Measurements from ENCODE around the gene ABR.
"Not testable (repeated sequence)": the region's sequence is repeated elsewhere in the genome, so short reads cannot be mapped to it uniquely, and the experiment has no call there.

The ABR gene

DNA sequence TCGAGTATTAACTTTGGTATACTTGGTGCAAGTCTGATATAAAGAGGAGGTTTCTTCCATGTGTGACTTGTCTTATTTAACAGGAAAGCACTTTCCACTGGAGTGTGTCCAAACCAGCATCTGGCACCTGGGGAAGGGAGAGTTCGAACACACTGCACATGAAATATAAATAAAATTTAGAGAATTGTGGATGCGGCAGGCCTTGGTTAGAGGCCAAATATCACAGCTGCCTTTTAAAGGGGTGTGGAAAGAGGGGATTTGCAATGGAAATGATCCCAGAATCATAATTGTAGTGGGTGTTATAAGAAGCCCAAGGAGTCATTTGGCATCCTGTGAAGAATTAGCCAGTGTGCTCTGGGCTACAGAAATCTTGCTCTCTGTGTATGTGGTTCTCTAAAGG, 195.9 kb downstream of the ABR start:
- DNase-seq (ENCODE audit: low read depth in 3 of 3): no peak

GRCh38 chr17:981292-981658, 198.5 kb downstream of the ABR start:
- no peak for DNase-seq (ENCODE audit: low read depth in 3 of 3)

DNA sequence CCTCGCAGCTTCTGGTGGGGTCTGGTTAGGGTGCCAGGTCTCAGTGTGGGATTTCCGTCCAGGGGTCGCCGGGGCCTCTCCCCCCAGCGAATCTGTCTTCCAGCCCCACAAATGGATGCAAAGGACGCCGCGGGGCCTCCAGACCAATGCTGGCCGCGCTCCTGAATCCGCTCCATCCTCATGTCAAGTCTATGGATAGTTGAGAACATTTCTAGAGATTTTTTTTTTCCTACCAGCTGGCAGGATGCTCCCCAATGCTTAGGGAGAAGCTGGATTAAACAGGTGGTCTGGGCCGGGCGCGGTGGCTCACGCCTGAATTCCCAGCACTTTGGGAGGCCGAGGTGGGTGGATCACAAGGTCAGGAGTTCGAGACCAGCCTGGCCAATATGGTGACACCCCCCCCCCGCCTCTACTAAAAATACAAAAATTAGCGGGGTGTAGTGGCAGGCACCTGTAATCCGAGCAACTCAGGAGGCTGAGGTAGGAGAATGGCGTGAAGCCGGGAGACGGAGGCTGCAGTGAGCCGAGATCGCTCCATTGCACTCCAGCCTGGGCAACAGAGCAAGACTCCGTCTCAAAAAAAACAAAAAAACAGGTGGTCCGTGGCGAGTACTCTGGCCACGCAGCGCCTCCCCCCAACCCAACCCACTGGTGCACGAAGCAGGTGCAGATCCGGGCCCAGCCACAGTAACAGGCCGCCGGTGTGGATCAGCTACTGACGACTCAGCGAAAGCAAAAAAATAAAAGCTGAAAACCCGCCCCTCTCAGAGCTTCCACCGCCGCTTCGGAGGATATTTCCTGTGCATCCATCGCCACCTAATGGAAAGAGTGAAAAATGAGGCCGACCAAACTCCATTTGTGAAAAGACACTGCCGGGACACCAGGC, 199.1 kb downstream of the ABR start:
- DNase-seq (ENCODE audit: low read depth in 3 of 3): peak; percentile 53 to 71 (median 67)

DNA sequence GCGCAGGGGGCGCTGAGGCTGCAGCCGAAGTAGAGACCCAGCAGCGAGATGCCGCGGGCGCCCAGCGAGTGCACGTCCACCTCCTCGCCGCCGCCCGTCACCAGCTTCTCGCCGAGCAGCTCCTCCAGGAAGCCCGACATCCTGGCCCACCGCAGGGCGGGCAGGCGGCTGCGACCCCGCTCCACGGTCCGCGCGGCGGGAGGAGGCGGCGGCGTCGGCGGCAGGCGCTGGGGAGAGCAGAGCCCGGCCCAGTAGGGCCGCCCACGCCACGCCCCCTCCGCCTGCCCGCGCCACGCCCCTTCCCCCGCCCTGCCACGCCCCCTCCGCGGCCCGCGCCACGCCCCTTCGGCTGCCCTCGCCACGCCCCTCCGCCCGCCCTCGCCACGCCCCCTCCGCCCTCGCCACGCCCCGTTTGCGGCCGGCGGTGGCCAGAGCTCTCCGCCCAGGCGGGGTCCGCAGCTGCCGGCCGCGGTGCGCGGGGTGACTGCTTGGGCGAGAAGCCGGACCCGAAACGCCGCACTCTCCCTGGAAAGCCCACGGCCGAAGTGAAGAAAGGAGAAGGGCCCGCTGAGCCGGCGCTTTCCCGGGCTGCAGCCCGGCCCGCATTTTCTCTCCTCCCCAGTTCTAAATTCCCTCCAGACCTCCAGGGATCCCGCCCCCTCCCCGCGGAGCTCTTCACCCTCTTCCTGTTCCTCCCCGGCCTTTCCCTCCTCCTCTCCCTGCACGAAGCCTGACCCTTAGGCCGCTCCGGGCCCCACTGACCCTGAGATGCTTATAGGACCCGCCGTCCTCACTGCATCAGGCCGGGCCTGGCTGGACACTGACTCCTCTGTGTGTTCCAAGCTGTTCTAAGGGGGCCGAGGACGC, 200.0 kb downstream of the ABR start, which contains the start of gene NXN:
Gene NXN (minus strand): TSS at position 238 of the 867 bp plus-strand sequence.
- peak; percentile 80 to 82 (median 82) for DNase-seq (ENCODE audit: low read depth in 3 of 3)

GRCh38 chr17:979212-979538, 200.6 kb downstream of the ABR start:
- DNase-seq (ENCODE audit: low read depth in 3 of 3): no peak

- DNase-seq (ENCODE audit: low read depth in 3 of 3): no peak
These were observed 201.4 kb downstream of the ABR start for GRCh38 chr17:978103-979093.

DNA sequence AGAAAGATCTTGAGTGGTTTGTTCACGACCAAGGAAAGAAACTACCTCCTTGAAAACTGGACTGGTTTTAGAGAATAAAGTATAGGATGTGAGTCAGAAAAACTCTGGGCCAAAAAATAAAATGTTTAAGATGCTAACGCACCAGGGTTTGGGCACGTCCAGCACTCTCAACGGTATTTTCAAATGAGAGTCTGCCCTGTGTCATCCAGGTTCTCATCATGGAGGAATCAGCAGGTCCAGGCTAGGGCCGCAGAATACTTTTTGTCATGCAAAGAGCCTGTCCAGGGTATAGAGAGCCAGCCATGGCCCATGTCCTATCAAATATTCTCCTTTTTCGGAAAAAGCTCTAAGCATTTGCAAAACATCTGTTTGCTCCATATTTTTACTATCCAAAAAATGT, 202.6 kb downstream of the ABR start:
- no peak for DNase-seq (ENCODE audit: low read depth in 3 of 3)

DNA sequence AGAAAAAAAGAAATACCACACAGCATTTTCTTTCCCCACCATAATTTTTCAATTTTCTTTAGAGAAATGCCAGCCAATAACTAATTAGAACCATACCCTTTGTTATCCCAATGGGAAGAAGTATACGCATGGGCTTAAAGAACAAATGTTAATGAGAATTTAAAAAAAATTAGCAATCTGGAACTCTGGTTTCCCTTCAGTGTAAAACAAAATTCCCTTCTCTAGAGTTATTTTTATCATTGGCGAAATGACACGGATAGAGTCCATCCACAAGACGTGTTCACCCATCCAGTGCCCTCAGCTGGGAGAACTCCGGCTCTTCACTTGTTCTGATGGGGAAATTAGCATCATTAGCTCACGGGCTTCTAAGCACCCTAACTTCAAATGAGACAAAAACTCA, 203.5 kb downstream of the ABR start:
- DNase-seq (ENCODE audit: low read depth in 3 of 3): no peak

- no peak for DNase-seq (ENCODE audit: low read depth in 3 of 3)
These were observed 204.3 kb downstream of the ABR start for GRCh38 chr17:975371-975915.

GRCh38 chr17:974778-975177, 205.0 kb downstream of the ABR start:
- not testable (repeated sequence) for DNase-seq (ENCODE audit: low read depth in 3 of 3)

- DNase-seq (ENCODE audit: low read depth in 3 of 3): no peak
These were observed 206.7 kb downstream of the ABR start for GRCh38 chr17:973053-973452.

- not testable (repeated sequence) for DNase-seq (ENCODE audit: low read depth in 3 of 3)
These were observed 207.9 kb downstream of the ABR start for GRCh38 chr17:971861-972260.

DNA sequence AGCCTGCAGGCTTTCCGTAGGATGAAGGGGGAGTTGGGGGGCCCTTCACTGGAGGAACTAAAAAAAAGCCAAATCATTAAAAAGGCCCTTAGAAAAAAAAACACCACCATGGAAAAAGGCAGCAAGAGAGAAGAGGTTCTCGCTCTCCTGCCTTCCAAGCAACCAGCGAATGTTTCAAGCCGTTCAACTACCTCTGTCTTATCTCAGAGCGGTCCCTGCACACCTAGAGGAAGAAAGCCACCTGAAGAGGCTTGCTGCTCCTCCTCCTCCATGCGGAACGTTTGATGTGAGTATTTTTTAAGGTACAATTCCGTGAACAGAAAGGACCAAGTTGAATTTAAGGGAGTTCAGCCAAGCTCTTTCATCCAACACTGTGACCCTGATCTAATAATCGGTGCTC, 209.4 kb downstream of the ABR start:
- DNase-seq (ENCODE audit: low read depth in 3 of 3): no peak

DNA sequence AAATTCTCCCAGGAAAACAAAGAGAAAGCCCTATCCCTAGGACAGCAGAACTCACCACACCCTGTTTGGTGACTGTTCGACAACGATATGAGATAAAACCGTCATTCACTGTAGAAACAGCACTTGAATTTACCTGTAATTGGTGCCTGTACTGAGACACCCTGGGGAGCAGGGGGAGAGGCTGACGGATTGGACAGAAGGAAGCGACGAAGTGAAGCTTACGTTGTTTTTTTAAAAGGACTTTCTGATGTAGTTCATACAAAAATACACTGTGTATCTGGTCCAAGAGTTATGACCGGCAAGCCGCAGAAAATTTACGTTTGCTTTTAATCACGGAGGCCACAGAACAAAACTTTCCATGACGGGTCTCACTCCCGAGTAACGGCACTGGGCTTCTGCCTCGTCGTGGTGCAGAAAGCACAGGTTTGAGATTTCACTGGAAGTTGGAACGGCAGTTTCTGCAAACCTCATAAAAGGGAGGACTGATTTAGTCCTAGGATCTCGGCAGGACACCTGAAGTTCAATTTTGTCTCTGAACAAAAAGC, 209.9 kb downstream of the ABR start:
- DNase-seq (ENCODE audit: low read depth in 3 of 3): no peak

DNA sequence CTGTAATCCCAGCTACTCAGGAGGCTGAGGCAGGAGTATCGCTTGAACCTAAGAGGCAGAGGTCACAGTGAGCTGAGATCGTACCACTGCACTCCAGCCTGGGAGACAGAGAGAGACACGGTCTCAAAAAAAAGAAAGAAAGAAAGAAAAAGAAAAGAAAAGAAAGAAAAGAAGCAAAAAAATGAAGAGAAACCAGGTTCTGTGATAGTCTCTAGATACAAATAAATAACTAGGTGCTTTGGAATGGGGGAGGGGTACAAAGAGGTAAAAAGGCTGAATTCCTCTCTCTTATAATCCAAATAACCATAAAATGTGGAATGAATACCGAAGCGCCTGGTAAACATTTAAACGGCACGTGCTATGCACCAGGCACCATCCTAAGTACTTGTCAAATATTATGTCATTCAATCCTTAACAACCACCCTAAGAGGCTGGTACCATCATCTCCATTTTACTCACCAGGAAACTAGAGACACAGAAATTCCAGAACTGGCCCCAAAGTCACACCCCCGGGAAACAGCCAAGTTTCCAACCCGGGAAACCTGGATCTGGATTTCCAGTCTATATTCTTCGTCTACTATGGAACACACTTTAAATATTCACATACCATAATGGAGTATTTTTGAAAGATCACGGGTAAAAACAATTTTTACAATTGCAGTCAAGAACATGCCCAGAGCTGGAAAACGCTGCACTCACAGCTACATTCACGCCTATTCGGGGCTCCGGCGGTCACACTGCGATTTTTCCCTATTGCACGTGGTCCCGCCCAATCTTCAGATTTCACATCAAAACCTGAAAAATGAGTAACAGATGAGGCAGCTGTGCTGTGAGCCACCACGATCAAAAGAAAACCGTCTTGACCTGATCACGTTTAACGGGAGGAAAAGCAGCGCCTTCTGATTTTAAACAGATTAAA, 210.7 kb downstream of the ABR start:
- DNase-seq (ENCODE audit: low read depth in 3 of 3): no peak

DNA sequence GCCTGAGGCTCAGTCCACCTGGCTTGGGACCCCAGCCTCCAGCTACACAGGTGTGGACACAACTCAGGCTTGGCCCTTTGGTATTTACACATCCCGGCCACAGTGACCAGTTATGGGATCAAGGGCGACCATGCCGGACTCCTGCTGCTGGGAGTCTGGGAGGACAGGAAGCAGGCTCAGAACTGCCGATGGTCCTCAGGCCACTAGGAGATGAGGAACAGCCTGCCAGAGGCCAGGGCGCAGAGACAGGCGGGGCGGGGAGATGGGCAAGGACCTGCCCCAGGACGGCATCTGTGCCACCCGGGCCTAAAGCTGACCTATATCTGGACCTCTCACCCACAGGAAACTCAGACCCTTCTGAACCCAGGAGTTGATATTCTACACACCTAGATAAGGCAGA, 212.7 kb downstream of the ABR start:
- DNase-seq (ENCODE audit: low read depth in 3 of 3): no peak

DNA sequence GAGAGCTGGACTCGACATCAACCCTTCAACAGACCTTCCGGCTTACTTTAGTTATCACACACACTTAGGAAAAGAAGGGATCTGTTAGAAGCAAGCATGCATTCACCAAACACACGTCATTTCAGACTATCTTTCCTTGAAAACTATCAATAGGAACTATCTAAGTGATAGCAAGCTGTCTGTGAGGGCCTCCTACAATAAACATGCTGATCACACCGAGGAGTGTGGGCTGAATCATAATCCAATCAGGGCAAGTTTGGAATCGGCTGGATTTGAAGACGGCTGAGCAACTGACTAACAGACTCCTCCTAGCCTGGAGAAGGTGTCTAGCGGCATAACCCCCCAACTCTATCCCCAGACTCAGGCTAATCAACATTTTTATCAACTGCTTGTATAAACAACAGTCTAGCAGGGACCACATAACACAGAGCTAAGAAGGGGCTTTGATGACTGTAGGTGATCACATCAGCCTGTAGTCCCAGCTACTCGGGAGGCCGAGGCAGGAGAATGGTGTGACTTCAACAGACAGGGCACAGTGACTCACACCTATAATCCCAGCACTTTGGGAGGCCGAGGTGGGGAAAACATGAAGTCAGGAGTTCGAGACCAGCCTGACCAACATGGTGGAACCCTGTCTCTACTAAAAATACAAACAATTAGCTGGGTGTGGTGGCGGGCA, 214.3 kb downstream of the ABR start:
- DNase-seq (ENCODE audit: low read depth in 3 of 3): no peak

DNA sequence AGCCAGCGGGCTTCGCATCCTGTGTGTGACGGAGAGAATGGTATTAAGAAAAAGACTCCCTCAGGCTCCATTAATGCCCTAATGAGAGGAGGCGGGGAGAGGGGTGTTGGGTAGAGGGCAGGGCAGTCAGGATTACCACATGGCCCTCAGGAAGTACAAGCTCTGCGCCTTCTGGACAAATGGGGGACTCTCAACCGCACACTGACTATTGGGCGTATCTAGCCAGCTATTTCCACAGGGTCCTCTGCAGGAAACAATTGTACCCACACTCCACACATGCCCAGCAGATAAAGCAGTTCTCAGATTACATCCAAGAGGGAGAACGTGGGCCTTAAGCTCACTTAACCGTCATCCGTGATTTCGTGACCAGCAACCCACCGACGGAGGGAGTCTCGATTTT, 214.9 kb downstream of the ABR start:
- DNase-seq (ENCODE audit: low read depth in 3 of 3): no peak

- no peak for DNase-seq (ENCODE audit: low read depth in 3 of 3)
These were observed 217.1 kb downstream of the ABR start for GRCh38 chr17:962670-963069.
